HG02981 (cell line): ENCODE data around the gene ATP2B2.

ENCODE experiments used
- ATAC-seq: cut with Tn5 transposase; IDR thresholded peaks from one replicate; pipeline ENCODE4 v1.9.1; 2021; ENCODE audit warnings: mild to moderate bottlenecking, moderate library complexity; ENCODE audit not compliant: unreplicated experiment

The ATP2B2 gene

GRCh38 chr3:10286596-10287295, 218.6 kb downstream of the ATP2B2 start:
- ATAC-seq, result no peak

GRCh38 chr3:10286133-10286524, 219.3 kb downstream of the ATP2B2 start:
- ATAC-seq, result no peak

DNA sequence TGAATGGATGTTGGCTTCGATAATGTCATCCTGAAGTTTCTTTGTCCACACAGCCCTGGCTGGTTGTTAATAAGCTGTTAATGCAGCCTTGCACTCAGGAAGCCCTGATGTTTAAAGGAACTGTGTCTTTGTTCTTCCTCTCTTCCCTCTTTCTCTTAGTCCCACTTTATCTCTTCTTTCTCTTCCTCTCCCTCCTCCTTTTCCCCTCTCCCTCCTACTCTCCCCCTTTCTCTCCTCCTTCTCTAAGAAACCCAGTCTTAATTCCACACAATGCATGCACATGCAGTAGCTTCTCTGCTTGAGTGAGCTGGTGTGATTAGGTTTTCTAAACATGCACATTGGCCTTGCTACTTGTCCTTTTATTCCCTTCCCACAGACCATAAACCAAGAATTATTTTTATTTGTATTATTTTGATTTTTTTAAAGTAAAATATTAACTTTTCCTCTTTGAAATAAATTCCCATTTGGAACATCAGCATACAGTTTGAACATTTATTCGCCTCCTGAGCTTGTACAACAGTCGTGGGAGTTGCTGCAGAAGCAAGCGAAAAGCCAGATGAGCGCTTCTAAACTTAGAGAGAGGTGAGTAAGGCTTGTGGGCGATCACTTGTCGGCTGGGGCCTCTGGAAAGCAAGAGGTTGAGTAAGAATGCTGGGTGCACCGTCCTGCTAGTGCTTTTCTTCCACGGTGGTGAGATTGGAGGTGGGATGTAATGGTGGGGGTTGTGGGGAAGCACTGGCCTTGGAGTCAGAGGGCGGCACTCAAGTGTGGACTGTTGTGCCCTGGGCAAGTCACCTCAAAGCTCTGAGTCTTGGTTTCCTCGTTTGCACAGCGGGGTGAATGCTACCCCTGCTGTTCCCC, 219.9 kb downstream of the ATP2B2 start:
- ATAC-seq, result no peak

DNA sequence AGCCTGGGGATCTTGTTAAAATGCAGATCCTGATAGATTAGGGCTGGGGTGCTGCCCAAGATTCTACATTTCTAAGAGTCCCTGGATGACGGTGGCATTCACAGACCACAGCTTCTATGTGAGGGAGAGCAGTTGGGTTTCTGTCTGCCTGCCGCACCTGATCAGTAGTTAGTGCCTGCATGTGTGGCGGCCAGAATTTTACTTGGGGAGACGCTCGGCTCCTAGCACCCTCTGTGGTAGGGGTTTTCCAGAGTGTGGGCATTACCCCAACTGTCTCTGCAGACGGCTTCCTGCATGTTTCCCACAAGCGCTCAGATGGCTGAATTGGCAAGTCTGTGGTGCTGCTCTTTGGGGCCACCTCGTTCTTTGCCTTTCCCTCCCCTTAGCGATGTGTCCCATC, 220.9 kb downstream of the ATP2B2 start:
- ATAC-seq, result no peak

DNA sequence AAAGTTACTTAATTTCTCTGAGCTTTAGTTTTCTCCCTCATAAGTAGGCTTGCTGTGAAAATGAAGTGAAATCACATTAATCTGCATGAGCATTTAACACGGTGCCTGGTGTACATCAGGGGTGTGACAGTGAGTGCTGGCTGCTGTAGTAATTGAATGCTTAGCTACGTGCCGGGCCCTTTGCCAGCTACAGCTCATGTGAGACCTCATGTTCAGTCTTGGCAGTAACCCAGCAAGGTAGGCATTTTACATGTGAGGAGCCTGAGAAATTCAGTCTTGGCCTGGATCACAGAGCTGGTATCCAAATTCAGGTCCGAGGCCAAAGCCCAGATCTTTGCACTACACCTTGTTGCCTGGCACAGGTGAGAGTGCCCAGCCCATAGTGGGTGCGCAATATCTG, 221.7 kb downstream of the ATP2B2 start:
- ATAC-seq, result no peak

DNA sequence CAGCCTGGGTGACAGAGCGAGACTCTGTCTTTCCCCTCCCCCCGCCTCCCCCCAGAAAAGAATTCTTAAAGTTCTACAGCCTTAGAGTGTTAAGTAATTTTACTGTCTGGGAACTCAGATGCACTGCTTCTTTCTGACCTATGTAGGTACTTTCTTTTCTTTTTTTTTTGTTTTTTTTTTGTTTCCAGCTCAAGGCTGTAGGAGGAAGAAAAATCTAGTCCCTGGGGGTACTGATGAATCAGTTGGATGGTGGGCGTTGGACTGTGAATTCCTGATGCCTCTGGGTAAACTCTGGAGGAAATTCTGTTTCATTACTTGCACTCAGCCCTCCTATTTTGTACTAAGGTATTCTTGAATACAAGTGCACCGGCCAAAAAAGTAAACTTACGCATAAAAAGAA, 223.4 kb downstream of the ATP2B2 start:
- ATAC-seq, result no peak

DNA sequence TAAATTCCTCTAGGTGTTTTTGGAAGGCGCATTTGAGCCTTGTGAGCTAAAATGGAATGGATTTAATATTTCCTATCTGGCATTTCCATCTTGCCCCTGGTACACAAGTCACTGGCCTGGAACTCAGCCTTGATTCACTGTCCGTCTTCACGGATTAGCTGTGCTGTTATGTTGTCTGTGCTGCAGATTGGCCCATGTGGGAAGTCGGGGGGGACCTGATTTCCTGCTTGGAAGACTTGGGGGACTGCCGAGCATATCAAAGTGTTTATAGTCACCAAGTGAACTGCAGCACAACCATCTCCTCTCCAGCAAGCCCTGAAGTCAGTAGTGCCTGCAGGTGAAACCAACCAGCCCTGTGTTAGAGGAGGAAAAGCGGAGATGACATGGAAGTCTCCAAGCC, 224.8 kb downstream of the ATP2B2 start:
- no peak for ATAC-seq

DNA sequence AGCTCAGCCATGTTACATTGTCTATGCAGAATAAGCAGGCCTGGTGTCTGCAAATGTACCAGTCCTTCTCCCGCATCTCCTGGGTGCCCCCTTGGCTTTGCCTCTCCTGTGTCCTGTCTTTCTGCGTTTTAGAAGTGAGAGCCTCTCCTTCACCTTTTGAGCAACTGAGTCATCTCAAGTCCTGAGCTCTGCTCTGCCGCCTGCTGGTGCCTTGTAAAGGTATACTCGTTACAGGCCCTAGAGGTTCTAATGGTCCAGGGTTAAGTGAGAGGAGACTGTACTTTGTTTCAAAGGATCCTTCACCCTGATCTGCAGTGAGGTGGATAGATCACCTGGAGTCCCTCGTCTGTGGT, 225.2 kb downstream of the ATP2B2 start:
- no peak for ATAC-seq

GRCh38 chr3:10279384-10280176, 225.8 kb downstream of the ATP2B2 start:
- no peak for ATAC-seq

DNA sequence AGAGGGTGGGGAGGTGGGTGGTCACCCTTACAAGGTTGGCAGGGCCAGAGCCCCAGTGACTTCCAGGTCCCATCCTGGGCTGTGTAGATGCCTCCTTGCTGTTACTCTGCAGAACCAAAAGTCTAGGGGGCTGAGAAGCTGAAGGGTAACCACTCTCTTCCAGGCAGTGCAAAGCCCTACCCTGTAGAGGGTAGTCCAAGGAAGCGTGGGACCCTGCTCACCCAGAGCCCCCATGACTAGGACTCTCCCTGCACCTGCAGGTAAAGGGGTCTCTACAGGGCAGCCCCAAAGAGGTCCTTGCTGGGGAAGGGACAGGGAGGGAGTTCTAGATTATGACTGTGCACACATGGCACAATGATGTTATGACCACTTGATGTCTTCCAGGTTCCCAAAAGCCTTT, 226.9 kb downstream of the ATP2B2 start:
- no peak for ATAC-seq

DNA sequence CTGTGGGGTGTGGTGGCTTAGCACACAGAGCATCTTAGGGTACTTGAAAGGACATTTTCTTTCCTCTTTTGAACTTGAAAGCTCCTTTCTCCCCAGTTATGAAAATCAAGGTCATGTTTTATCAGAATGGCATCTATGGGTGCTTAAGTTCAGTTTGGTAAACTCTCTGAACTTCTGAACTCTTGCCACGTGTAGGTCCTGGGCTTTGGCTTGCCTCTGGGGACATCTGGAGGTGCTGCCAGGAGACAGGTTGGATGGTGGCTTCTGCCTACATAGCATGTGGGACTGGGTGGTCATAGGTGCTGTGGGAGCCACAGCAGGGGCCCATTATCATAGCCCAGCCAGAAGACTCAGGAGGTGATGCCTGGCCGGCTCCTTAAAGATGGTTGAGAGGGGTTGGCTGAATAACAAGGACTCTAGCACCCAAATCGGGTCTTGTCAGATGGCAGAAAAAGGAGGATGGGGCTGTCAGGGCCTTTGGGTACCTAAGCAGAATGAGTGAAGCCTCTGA, 228.2 kb downstream of the ATP2B2 start:
- no peak for ATAC-seq

GRCh38 chr3:10274601-10275000, 230.8 kb downstream of the ATP2B2 start:
- no peak for ATAC-seq
